Sigmoid colon (tissue), 7 donors: ENCODE results near the gene ELOB. TPM values are rescaled to one million over a fixed set of nuclear protein-coding genes. Genes with fewer than 3 reads are reported as not detected.
A peak's percentile ranks its signal among the peaks of the same experiment; 100 is the strongest.

ENCODE experiments used
- DNase-seq: peaks from one replicate; pipeline ENCODE4 v3.0.0-alpha.2; 2019
- H3K27ac ChIP-seq, 4 donors: fragments of 200-600 bp; sonication (generic); one replicate each; pipeline ENCODE4 v1.5.1; 2016 to 2019; ENCODE audit warnings: mild to moderate bottlenecking in 1 of 4
- H3K27me3 ChIP-seq, 3 donors: fragments of 200-600 bp; sonication (generic); one replicate each; pipeline ENCODE4 v1.5.1; 2019; ENCODE audit warnings: mild to moderate bottlenecking in 1 of 3
- H3K36me3 ChIP-seq, 4 donors: fragments of 200-600 bp; sonication (generic); one replicate each; pipeline ENCODE4 v1.5.1; 2016 to 2019
- H3K4me1 ChIP-seq, 4 donors: fragments of 200-600 bp; sonication (generic); one replicate each; pipeline ENCODE4 v1.5.1; 2017 to 2019
- H3K4me3 ChIP-seq, 4 donors: fragments of 200-600 bp; sonication (generic); one replicate each; pipeline ENCODE4 v1.5.1; 2017 to 2019; ENCODE audit warnings: mild to moderate bottlenecking in 2 of 4, moderate library complexity in 1 of 4
- H3K9me3 ChIP-seq, 4 donors: fragments of 200-600 bp in 3 of 4; sonication (generic) in 3 of 4; one replicate each; pipeline versions ENCODE4 v1.5.1 to v1.6.1; 2013 to 2019
- CTCF ChIP-seq, 4 experiments: fragments of 450-650 bp in 3 of 4; fragments of 200-600 bp in 1 of 4; IDR thresholded peaks; one replicate each; pipeline ENCODE4 v1.5.1; 2016 to 2019; ENCODE audit warnings: antibody characterized with exemption in 4 of 4, mild to moderate bottlenecking in 3 of 4, moderate library complexity in 2 of 4
- EP300 ChIP-seq, 4 donors: sonication (generic); formaldehyde crosslinking; IDR thresholded peaks; one replicate each; pipeline ENCODE4 v1.6.1; 2017; ENCODE audit warnings: antibody characterized with exemption in 4 of 4
- POLR2A ChIP-seq, 2 donors: fragments of 450-650 bp; IDR thresholded peaks; one replicate each; pipeline ENCODE4 v1.6.1; 2016; ENCODE audit warnings: antibody characterized with exemption in 2 of 2, mild to moderate bottlenecking in 2 of 2, moderate library complexity in 2 of 2
- POLR2AphosphoS5 ChIP-seq, 4 donors: sonication (generic); formaldehyde crosslinking; IDR thresholded peaks; one replicate each; pipeline ENCODE4 v1.6.1; 2017; ENCODE audit warnings: antibody characterized with exemption in 4 of 4
- WGBS, 2 donors: extraction: QIAGEN DNeasy Blood & Tissue Kit; methylation state at CpG; one replicate each; pipeline ENCODE4 v1.1.7; 2013; 5-methylcytosine and 5-hydroxymethylcytosine counted together
- intact Hi-C: fragments of 100-400 bp; cut with DNase I; formaldehyde crosslinking; loops from one replicate; pipeline ENCODE4 v1.15.1; 2023
- polyA plus RNA-seq, 3 donors: library from polyadenylated mRNA; stranded (reverse); fragments of 200-250 nt; gene quantifications; one replicate each; pipeline ENCODE4 v1.2.3, GENCODE V29; 2013
- total RNA-seq, 4 donors: library from RNA; depleted of rRNA; stranded (reverse); fragments of >200 nt; gene quantifications; one replicate each; pipeline ENCODE4 v1.1.0, GENCODE V29; 2016
- donor health status: healthy with polysubstance abuse.
- donor health status: Bipolar disorder and iron deficiency.
- donor health status: healthy.

ELOB gene
- total and polyA plus RNA-seq, 7 donors, result 329 to 1,166 (median 475) TPM

- intact Hi-C loops, result loop anchor here (10.0 kb wide), 1 partner anchor 383 kb away; no protein-coding TSS in a partner anchor
- Histone ChIP-seq H3K27me3 (no peaks in the 10 kb centered on the region), H3K27ac (no peak overlapping the region), H3K9me3 (no peaks in the 10 kb centered on the region), H3K4me3 (no peak overlapping the region), H3K4me1 (peaks cover 0 to 23% (median 17%) of the 10 kb centered on the region in 4 donors), H3K36me3 (peaks cover 53 to 88% (median 64%) of the 10 kb centered on the region in 4 donors)
- TF ChIP-seq POLR2AphosphoS5 (IDR thresholded peaks at IDR 0.05) (no peak), EP300 (IDR thresholded peaks at IDR 0.05) (no peak)
- 83 to 84% methylated on average over 18 of the region's 18 CpGs for WGBS, 2 donors
- no peak for DNase-seq
These were observed 5.3 kb downstream of the ELOB start for GRCh38 chr16:2771496-2772402.

- intact Hi-C loops, result loop anchor here (10.0 kb wide), 1 partner anchor 384 kb away; no protein-coding TSS in a partner anchor
- Histone ChIP-seq H3K27ac (peak overlapping the region in 2 of 4 donors; percentile 14 to 33), H3K27me3 (no peaks in the 10 kb centered on the region), H3K9me3 (no peaks in the 10 kb centered on the region), H3K4me1 (peaks cover 0 to 12% (median 5%) of the 10 kb centered on the region in 4 donors), H3K36me3 (peaks cover 67 to 100% (median 77%) of the 10 kb centered on the region in 4 donors), H3K4me3 (no peak overlapping the region)
- TF ChIP-seq POLR2A (IDR thresholded peaks at IDR 0.05) (no peak), POLR2AphosphoS5 (IDR thresholded peaks at IDR 0.05) (peak in 1 of 4 donors; percentile 7), CTCF (IDR thresholded peaks at IDR 0.05) (no peak), EP300 (IDR thresholded peaks at IDR 0.05) (no peak)
- WGBS, 2 donors, result 67 to 83% methylated on average over 32 of the region's 32 CpGs
- no peak for DNase-seq
These were observed 6.8 kb downstream of the ELOB start for GRCh38 chr16:2770057-2770951.

GRCh38 chr16:2769675-2770056 lies 7.4 kb downstream of the ELOB start:
- H3K36me3 ChIP-seq, result peaks cover 73 to 100% (median 78%) of the 10 kb centered on the region in 4 donors
- H3K27ac ChIP-seq, result peak overlapping the region in 1 of 4 donors; percentile 14
- intact Hi-C loops, result loop anchor here (10.0 kb wide), 1 partner anchor 385 kb away; no protein-coding TSS in a partner anchor
- H3K27me3 ChIP-seq, result no peaks in the 10 kb centered on the region
- peaks cover 0 to 8% (median 2%) of the 10 kb centered on the region in 4 donors for H3K4me1 ChIP-seq
- WGBS, 2 donors, result 21 to 70% methylated on average over 14 of the region's 14 CpGs
- no peak overlapping the region for H3K4me3 ChIP-seq
- no peaks in the 10 kb centered on the region for H3K9me3 ChIP-seq
- TF ChIP-seq EP300 (IDR thresholded peaks at IDR 0.05) (no peak), POLR2A (IDR thresholded peaks at IDR 0.05) (no peak), POLR2AphosphoS5 (IDR thresholded peaks at IDR 0.05) (no peak), CTCF (IDR thresholded peaks at IDR 0.05) (no peak)
- no peak for DNase-seq

GRCh38 chr16:2769100-2769529 lies 8.0 kb downstream of the ELOB start:
- peaks cover 0 to 8% (median 0%) of the 10 kb centered on the region in 4 donors for H3K4me1 ChIP-seq

GRCh38 chr16:2768403-2769089 lies 8.5 kb downstream of the ELOB start:
- WGBS, 2 donors, result 81 to 89% methylated on average over 17 of the region's 17 CpGs
- Histone ChIP-seq H3K27ac (peak overlapping the region in 2 of 4 donors; percentile 5 to 22), H3K27me3 (no peaks in the 10 kb centered on the region), H3K4me3 (no peak overlapping the region), H3K4me1 (peaks cover 0 to 8% (median 0%) of the 10 kb centered on the region in 4 donors), H3K36me3 (peaks cover 74 to 100% (median 85%) of the 10 kb centered on the region in 4 donors), H3K9me3 (no peaks in the 10 kb centered on the region)
- no peak for DNase-seq
- TF ChIP-seq POLR2A (IDR thresholded peaks at IDR 0.05) (no peak), POLR2AphosphoS5 (IDR thresholded peaks at IDR 0.05) (no peak), CTCF (IDR thresholded peaks at IDR 0.05) (no peak), EP300 (IDR thresholded peaks at IDR 0.05) (no peak)
- intact Hi-C loops, result no loop called here

More at GRCh38 chr16:2769100-2769529, 8.0 kb downstream of the ELOB start:
- H3K9me3 ChIP-seq, result no peaks in the 10 kb centered on the region
- H3K36me3 ChIP-seq, result peaks cover 71 to 100% (median 82%) of the 10 kb centered on the region in 4 donors
- 71 to 83% methylated on average over 11 of the region's 11 CpGs for WGBS, 2 donors
- TF ChIP-seq EP300 (IDR thresholded peaks at IDR 0.05) (no peak), POLR2A (IDR thresholded peaks at IDR 0.05) (no peak)
- H3K4me3 ChIP-seq, result no peak overlapping the region
- peak overlapping the region in 2 of 4 donors; percentile 5 to 22 for H3K27ac ChIP-seq
- DNase-seq, result no peak
- intact Hi-C loops, result no loop called here
- no peaks in the 10 kb centered on the region for H3K27me3 ChIP-seq
